ENCODE measurements around the gene TSPAN5. TPM values are rescaled to one million over a fixed set of nuclear protein-coding genes. Genes with fewer than 3 reads are reported as not detected.

TSPAN5 gene
- total RNA-seq, 1 experiment from 2014 or later, result 32.9 TPM

- DNase-seq (ENCODE audit: low read depth), result no peak
Observed at GRCh38 chr4:98522062-98522461, 136.3 kb downstream of the TSPAN5 start.

- DNase-seq (ENCODE audit: low read depth), result no peak
Observed at GRCh38 chr4:98521486-98521885, 136.9 kb downstream of the TSPAN5 start.

DNA sequence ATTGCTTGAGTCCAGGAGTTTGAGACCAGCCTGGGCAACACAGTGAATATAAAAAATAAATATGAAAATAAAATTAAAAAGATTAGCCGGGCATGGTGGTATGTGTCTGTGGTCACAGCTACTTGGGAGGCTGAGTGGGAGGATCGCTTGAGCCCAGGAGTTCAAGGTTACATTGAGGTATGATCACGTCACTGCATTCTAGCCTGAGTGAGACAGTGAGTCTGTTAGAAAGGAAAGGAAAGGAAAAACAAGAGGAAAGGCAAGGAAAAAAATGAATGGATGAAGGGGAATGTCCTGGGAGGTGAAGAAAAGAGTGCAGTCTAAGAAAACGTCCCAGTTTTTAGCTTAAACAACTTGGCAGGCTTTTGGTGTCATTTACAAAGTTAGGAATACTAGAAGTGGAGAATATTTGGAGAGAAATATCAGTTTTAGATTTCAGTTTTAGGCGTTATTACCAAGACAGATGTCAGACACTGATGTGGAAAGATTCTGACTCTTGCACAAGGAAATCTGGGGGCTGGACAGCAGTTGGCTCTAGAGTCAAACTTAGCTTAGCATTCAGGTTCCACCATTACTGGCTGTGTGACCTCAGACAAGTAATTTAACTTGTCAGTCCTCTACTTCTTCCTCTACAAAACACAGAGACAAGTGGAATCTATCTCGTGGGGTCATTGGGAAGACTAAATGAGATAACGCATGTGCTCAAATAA lies 139.0 kb downstream of the TSPAN5 start:
- DNase-seq (ENCODE audit: low read depth), result no peak

DNA sequence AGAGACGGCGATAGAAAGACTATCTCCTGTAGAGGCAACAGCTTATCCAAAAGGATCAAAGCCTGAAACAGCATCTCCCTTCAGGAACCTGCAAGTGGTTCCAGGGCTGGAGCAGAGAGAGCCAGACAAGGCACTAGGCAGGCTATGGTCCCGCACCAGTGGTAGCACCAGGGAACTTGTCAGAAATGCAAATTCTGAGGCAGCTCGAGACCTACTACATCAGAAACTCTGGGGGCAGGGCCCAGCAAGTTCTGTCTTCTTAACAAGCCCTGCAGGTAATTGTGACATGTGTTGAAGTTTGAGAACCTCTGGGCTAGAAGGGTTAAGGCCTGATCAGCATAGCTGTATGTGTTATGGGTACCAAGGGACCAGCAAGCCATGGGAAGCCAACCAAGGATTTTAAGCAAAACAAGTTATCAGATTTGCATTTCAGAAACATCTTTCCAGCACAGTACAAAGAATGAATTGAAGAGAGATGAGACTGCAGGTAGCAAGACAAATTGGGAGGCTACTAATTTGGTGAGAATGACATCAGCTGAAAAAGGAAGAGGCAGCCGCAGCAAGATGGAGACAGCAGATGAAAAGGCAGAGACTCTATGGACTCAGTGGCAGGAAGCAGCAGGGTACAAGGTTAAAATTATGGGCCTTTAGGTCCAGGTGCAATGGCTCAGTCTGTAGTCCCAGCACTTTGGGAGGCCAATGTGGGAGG lies 139.7 kb downstream of the TSPAN5 start:
- no peak for DNase-seq (ENCODE audit: low read depth)

GRCh38 chr4:98517218-98518021 lies 141.0 kb downstream of the TSPAN5 start:
- no peak for DNase-seq (ENCODE audit: low read depth)

GRCh38 chr4:98516441-98517217 lies 141.8 kb downstream of the TSPAN5 start:
- peak; percentile 69 for DNase-seq (ENCODE audit: low read depth)

- peak; percentile 90 for DNase-seq (ENCODE audit: low read depth)
Observed at GRCh38 chr4:98516042-98516440, 142.4 kb downstream of the TSPAN5 start.

DNA sequence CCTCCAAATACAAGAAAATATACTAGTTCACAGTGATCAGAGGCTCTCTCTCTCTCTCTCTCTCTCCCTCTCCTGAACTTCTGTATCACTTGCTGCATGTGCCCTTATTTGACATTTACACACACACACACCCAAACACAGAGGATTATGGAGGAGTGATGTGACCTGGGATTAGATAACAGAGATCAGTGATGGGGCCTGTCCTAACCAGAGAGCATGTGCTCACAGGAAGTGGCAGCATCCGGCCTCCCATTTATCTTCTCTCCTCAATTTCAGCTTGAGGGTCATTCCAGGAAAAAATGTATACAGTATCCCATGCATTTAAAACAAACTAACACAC lies 143.0 kb downstream of the TSPAN5 start:
- peak; percentile 55 for DNase-seq (ENCODE audit: low read depth)

DNA sequence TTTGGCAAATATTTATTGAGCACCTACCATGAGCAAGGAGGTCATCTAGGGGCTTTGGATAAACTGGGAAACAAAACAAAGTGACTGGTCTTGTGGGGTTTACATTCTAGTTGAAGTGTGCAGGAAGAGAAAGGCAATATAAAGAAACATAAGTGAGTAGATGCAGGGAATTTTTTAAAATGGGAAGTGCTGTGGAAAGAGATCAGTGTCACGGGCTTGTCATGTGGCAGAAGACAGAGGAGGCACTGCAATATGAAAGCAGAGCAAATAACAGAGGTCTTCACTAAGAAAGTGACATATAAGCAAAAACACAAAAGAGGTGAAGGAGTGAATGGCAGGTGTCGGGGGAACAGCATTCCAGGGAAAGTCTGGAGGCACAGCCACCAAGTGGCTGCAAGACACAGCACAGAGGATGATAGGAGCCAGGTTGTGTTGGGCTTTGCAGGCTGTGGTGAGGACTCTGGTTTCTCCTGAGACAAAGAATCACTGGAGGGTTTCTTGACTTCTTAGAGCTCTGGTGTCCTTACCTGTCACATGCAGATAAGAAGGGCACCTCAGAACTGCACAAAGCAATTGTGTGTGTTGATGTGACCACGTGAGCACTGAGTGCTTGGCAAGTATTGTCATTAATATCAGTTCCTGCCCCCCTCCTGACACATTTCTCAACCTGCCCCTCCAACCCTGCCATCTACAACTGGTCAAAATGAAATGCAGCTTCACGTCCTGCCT lies 143.5 kb downstream of the TSPAN5 start:
- DNase-seq (ENCODE audit: low read depth), result no peak

DNA sequence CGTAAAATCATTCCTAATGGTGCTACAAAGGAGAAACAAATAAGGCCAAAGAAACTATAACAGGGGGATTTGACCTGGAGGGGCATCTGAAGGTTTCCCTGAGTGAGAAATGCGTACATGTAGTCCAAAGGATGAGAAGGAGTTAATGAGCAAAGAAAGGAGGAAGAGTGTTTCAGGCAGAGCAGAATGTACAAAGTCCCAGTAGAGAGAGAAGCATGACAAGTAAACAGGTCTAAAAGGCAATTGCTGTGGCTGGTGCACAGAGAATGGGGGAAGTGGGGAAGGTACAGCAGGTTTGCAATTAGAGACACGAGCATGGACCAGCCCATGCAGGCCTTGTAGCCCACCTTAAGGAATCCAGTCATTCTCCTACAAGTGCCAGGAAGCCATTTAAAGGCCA lies 145.5 kb downstream of the TSPAN5 start:
- no peak for DNase-seq (ENCODE audit: low read depth)

- DNase-seq (ENCODE audit: low read depth), result peak; percentile 60
Observed at GRCh38 chr4:98510757-98511517, 147.5 kb downstream of the TSPAN5 start.

- DNase-seq (ENCODE audit: low read depth), result no peak
Observed at GRCh38 chr4:98510340-98510739, 148.1 kb downstream of the TSPAN5 start.

- no peak for DNase-seq (ENCODE audit: low read depth)
Observed at GRCh38 chr4:98509721-98510120, 148.7 kb downstream of the TSPAN5 start.

DNA sequence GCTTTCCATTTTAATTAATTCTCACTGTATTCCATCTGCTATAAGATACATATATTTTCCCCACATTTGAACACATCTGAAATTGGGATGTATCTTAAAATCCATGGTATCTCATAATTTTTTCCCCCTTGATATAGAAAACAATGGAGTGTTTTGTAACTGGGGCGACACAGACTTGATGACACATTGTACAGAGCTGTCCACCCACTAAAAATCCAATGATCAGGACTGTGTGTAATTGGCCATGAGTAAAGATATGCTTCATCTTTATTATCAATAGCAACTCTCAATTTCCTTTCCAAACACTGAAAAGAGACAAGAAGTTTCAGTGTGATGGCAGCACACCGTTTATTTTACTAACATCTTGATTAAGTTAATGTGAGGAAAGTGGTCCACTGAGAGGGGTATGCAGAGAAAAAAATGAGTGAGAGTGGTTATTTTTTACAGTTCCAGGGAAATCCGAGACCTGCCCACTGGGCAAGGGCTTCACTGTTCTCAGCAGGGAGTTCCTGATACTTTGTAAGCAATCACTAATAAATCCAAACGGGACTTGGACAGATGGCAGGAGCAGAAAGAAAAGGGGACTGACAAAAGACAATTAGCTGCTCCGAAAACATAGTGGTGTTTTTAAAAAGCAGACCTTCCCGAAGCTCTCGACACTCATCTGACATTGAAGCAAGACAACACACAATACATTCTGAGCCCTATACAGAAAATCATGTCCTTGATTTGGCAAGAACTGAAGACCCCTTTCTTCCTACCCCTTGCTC lies 149.4 kb downstream of the TSPAN5 start:
- no peak for DNase-seq (ENCODE audit: low read depth)

DNA sequence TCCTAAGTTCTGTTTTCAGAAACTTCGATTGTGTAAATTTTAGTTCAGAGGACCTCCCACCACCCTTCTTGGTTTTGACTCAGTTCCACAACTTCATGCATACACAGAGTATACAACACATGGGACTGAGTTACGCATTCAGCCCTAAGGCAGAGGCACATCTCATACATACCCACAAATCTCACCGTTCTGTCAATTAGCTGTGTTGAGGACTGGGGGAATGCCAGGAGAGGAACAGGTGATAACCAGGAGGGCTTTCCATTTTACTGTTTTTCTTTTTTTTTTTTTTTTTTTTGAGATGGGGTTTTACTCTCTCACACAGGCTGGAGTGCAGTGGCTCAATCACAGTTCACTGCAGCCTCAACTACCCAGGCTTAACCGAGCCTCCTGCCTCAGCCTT lies 150.2 kb downstream of the TSPAN5 start:
- DNase-seq (ENCODE audit: low read depth), result no peak

- no peak for DNase-seq (ENCODE audit: low read depth)
Observed at GRCh38 chr4:98507299-98507698, 151.1 kb downstream of the TSPAN5 start.

DNA sequence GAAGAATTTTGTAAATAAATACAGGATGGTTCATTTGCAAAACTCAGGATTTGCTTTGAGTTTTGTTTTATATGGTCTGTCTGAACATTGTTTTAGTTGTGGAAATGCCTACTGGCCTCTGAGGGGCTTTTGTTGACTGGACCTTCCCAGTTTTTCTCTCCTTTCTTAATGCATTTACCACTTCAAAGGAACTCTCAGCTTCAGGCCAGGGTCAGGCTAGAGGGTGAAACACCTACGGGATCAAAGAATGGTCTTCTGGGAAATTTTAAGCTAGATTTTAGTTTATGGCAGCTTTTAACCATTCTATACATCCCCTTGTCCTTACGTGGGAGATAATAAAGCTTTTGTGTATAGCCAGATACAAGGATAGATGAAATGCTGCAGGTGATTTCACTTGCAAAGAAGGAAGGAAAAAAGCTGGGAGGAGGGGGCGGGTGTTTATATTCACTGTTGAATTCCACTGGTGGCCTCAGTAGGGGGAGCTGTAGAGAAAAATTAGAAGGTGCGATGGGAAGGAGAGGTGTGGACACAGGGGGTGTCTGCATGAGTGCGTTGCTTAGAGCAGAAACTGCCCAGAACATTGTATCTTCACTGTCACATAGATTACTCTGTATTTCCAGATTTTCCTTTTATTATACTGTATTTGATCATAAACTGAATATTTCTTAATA lies 151.8 kb downstream of the TSPAN5 start:
- DNase-seq (ENCODE audit: low read depth), result no peak

- no peak for DNase-seq (ENCODE audit: low read depth)
Observed at GRCh38 chr4:98505992-98506391, 152.4 kb downstream of the TSPAN5 start.

DNA sequence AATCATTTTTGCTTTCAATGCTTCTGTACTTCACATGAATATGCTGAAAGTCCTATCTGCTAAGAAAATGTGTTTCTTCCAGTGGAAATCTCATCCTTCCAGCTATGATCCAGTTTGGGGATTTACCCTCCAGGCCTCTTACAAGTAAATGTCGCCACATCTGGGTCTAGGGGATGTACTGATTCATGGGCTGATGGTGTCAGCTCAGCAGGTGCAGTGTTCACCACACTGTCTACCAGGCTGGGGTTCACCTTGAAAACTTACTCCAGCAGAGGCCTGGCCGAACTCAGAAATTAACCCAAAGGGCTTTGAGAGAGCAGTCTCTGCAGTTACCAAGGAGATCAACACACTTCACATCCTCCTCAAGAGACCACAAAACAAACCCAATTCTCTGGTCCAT lies 154.3 kb downstream of the TSPAN5 start:
- DNase-seq (ENCODE audit: low read depth), result no peak

All from HT1080 (cell line).